SK-N-SH treated with all-trans-retinoic acid at 6 μM for 48 hours (cell line): ENCODE results near the gene CEP57L1.
A peak's percentile ranks its signal among the peaks of the same experiment; 100 is the strongest.

Experiments used
- ATAC-seq: fragments of 200-7000 bp; cut with Tn5 transposase; 3 replicates; pipeline ENCODE4 v1.9.1; 2020; ENCODE audit warnings: mild to moderate bottlenecking, moderate library complexity
- ARNTL ChIP-seq: fragments of 450-650 bp; formaldehyde crosslinking; IDR thresholded peaks from 2 replicates; pipeline ENCODE4 v1.5.0; 2020; ENCODE audit warnings: low read depth, mild to moderate bottlenecking, moderate library complexity, borderline replicate concordance
- BACH2 ChIP-seq: fragments of 250-450 bp; sonication (Bioruptor Pico); IDR thresholded peaks from 2 replicates; pipeline ENCODE4 v1.9.0; 2021; ENCODE audit warnings: mild to moderate bottlenecking, borderline replicate concordance
- CSDC2 ChIP-seq: fragments of 250-450 bp; sonication (Bioruptor Pico); IDR thresholded peaks from 2 replicates; pipeline ENCODE4 v1.5.0; 2020; ENCODE audit warnings: mild to moderate bottlenecking, moderate library complexity
- CSRNP3 ChIP-seq: fragments of 250-450 bp; sonication (Bioruptor Pico); IDR thresholded peaks from 2 replicates; pipeline ENCODE4 v1.5.1; 2021; ENCODE audit warnings: mild to moderate bottlenecking, moderate library complexity
- GLIS3 ChIP-seq: fragments of 250-450 bp; sonication (Bioruptor Pico); IDR thresholded peaks from 2 replicates; pipeline ENCODE4 v1.5.0; 2020; ENCODE audit warnings: mild to moderate bottlenecking, moderate library complexity
- ISL1 ChIP-seq: fragments of 250-450 bp; sonication (Bioruptor Pico); IDR thresholded peaks from 2 replicates; pipeline ENCODE4 v2.1.2; 2022; ENCODE audit warnings: mild to moderate bottlenecking, moderate library complexity
- OSR1 ChIP-seq: fragments of 250-450 bp; sonication (Bioruptor Pico); IDR thresholded peaks from 2 replicates; pipeline ENCODE4 v1.8.0; 2022; ENCODE audit warnings: moderate library complexity, mild to moderate bottlenecking, inconsistent platforms
- PATZ1 ChIP-seq: fragments of 250-450 bp; sonication (Bioruptor Pico); IDR thresholded peaks from 2 replicates; pipeline ENCODE4 v1.8.0; 2020; ENCODE audit warnings: mild to moderate bottlenecking, moderate library complexity, borderline replicate concordance
- POU6F1 ChIP-seq: fragments of 250-450 bp; sonication (Bioruptor Pico); IDR thresholded peaks from 2 replicates; pipeline ENCODE4 v1.8.0; 2021; ENCODE audit warnings: low read depth, mild to moderate bottlenecking, moderate library complexity, borderline replicate concordance
- PPARA ChIP-seq: fragments of 250-450 bp; sonication (Bioruptor Pico); IDR thresholded peaks from 2 replicates; pipeline ENCODE4 v1.5.0; 2020; ENCODE audit warnings: mild to moderate bottlenecking, borderline replicate concordance
- RARB ChIP-seq: fragments of 250-450 bp; sonication (Bioruptor Pico); IDR thresholded peaks from 2 replicates; pipeline ENCODE4 v1.8.0; 2021; ENCODE audit warnings: mild to moderate bottlenecking, moderate library complexity
- SNAI2 ChIP-seq: fragments of 250-450 bp; sonication (Bioruptor Pico); IDR thresholded peaks from 2 replicates; pipeline ENCODE4 v1.5.0; 2020; ENCODE audit warnings: mild to moderate bottlenecking, moderate library complexity
- TCF4 ChIP-seq: fragments of 250-450 bp; sonication (Bioruptor Pico); IDR thresholded peaks from 2 replicates; pipeline ENCODE4 v1.8.0; 2021; ENCODE audit warnings: mild to moderate bottlenecking, moderate library complexity, borderline replicate concordance
- TOX ChIP-seq: fragments of 250-450 bp; sonication (Bioruptor Pico); IDR thresholded peaks from 2 replicates; pipeline ENCODE4 v1.8.0; 2021; ENCODE audit warnings: mild to moderate bottlenecking, moderate library complexity, borderline replicate concordance
- TSHZ2 ChIP-seq: fragments of 250-450 bp; sonication (Bioruptor Pico); IDR thresholded peaks from 2 replicates; pipeline ENCODE4 v1.5.0; 2020; ENCODE audit warnings: mild to moderate bottlenecking, moderate library complexity
- ZC3H10 ChIP-seq: fragments of 250-450 bp; sonication (Bioruptor Pico); IDR thresholded peaks from 2 replicates; pipeline ENCODE4 v1.5.1; 2021; ENCODE audit warnings: mild to moderate bottlenecking, moderate library complexity
- ZFP3 ChIP-seq: fragments of 250-450 bp; sonication (Bioruptor Pico); IDR thresholded peaks from 2 replicates; pipeline ENCODE4 v1.5.0; 2020; ENCODE audit warnings: mild to moderate bottlenecking, moderate library complexity
- ZFP30 ChIP-seq: fragments of 450-650 bp; formaldehyde crosslinking; IDR thresholded peaks from 2 replicates; pipeline ENCODE4 v1.5.0; 2022; ENCODE audit warnings: mild to moderate bottlenecking, moderate library complexity
- ZNF565 ChIP-seq: fragments of 450-650 bp; formaldehyde crosslinking; conservative IDR thresholded peaks from 2 replicates; pipeline ENCODE4 v1.5.0; 2020; ENCODE audit warnings: low read depth, mild to moderate bottlenecking, moderate library complexity
- ZNF70 ChIP-seq: fragments of 450-650 bp; formaldehyde crosslinking; IDR thresholded peaks from 2 replicates; pipeline ENCODE4 v1.5.0; 2020; ENCODE audit warnings: mild to moderate bottlenecking, moderate library complexity
- ZNF8 ChIP-seq: fragments of 450-650 bp; formaldehyde crosslinking; IDR thresholded peaks from 2 replicates; pipeline ENCODE4 v1.5.0; 2020; ENCODE audit warnings: mild to moderate bottlenecking, moderate library complexity

CEP57L1 gene

GRCh38 chr6:109174916-109175315, 79.6 kb downstream of the CEP57L1 start:
- no peak for TF ChIP-seq ISL1 (CRISPR knock-in tag)
- TF ChIP-seq TOX (CRISPR knock-in tag): peak; percentile 68; the same call in 1 of the 2 replicates
- TF ChIP-seq ZC3H10 (CRISPR knock-in tag): peak; percentile 69; the same call in 1 of the 2 replicates
- ATAC-seq: peak; percentile 96

GRCh38 chr6:109178921-109179320, 83.6 kb downstream of the CEP57L1 start:
- no peak for TF ChIP-seq SNAI2
- ATAC-seq: no peak

- ATAC-seq: no peak
- TF ChIP-seq ZFP3 (no peak), PPARA (CRISPR knock-in tag) (no peak), ZFP30 (no peak), ZNF8 (CRISPR knock-in tag) (no peak), TCF4 (CRISPR knock-in tag) (no peak), ZNF565 (CRISPR knock-in tag) (no peak), TSHZ2 (no peak), ISL1 (CRISPR knock-in tag) (no peak), TOX (CRISPR knock-in tag) (no peak)
- TF ChIP-seq, all 23 proteins: peak for 0
Measured at GRCh38 chr6:109179507-109179906, 84.2 kb downstream of the CEP57L1 start.

GRCh38 chr6:109182578-109182977, 87.3 kb downstream of the CEP57L1 start:
- TF ChIP-seq GLIS3 (CRISPR knock-in tag) (no peak), ZFP3 (no peak), CSRNP3 (CRISPR knock-in tag) (no peak), SNAI2 (no peak), PATZ1 (CRISPR knock-in tag) (no peak), CSDC2 (CRISPR knock-in tag) (no peak), RARB (no peak), OSR1 (CRISPR knock-in tag) (no peak), PPARA (CRISPR knock-in tag) (no peak), ZNF565 (CRISPR knock-in tag) (no peak), ZC3H10 (CRISPR knock-in tag) (no peak), ZFP30 (no peak)
- no peak for ATAC-seq

- ATAC-seq: 0 out of 3 replicates have a peak, but pooled peaks have one; percentile 33
- TF ChIP-seq OSR1 (CRISPR knock-in tag): no peak
- no peak for TF ChIP-seq ZNF8 (CRISPR knock-in tag)
- no peak for TF ChIP-seq PPARA (CRISPR knock-in tag)
- TF ChIP-seq POU6F1 (CRISPR knock-in tag): no peak
- TF ChIP-seq RARB: no peak
- no peak for TF ChIP-seq CSDC2 (CRISPR knock-in tag)
- TF ChIP-seq ZC3H10 (CRISPR knock-in tag): no peak
- no peak for TF ChIP-seq ZNF70 (CRISPR knock-in tag)
- TF ChIP-seq CSRNP3 (CRISPR knock-in tag): no peak
- TF ChIP-seq ZFP3: no peak
- no peak for TF ChIP-seq TCF4 (CRISPR knock-in tag)
- no peak for TF ChIP-seq ZNF565 (CRISPR knock-in tag)
- no peak for TF ChIP-seq BACH2 (CRISPR knock-in tag)
- no peak for TF ChIP-seq ARNTL (CRISPR knock-in tag)
Measured at GRCh38 chr6:109183109-109183650, 87.9 kb downstream of the CEP57L1 start.
